SW 1271 (cell line): ENCODE results near the gene LRRC71.
A peak's percentile ranks its signal among the peaks of the same experiment; 100 is the strongest.

ENCODE experiments used
- DNase-seq, 2 experiments: peaks; one replicate each; lab custom pipeline; 2025; lab: John Stamatoyannopoulos, UW

LRRC71 gene

GRCh38 chr1:156892190-156893047 is 28.0 kb upstream of the LRRC71 start:
- peak; percentile 9 to 62 for DNase-seq

- no peak for DNase-seq
These were observed 27.1 kb upstream of the LRRC71 start, which contains the start of gene PEAR1 for GRCh38 chr1:156893048-156893953. PEAR1 (plus strand) TSS chr1:156893718; CDS start chr1:156903927, 10,209 bp downstream.

GRCh38 chr1:156894001-156894400 is 26.4 kb upstream of the LRRC71 start:
- no peak for DNase-seq

DNA sequence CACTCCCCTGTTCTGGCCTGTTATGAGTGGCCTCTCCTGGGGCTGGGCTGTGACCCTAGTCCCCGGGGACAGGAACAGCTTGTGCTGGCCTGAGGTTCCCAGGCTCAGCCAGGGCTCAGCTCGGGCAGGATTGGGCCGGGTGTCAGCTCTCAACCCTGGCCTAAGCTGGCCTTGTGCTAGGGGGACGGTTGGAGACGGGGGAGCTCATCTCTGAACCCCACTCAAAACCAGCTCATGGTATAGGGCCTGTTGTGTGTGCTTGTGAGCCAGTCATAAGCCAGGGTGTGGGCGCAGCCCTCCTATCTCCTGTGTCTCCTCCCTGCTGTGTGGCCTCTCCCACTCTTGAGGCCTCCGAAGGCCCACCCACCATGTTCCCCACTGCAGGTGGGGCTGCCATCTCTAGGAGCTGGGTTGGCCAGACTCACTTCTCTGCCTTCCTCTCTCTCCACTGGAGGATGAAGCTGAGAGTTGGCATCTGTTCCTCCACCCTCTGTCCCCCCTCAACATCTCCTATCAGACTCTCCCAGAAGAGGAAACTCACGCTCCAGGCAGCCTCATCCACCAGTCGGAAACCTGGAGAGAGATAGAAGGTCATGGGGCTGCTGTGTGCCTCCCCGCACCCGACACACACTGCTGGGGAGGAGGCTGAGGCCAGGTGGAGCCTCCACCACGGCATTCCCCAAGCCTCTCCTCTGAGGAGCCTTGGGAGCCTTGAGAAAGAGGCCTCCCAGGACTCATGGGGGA is 25.5 kb upstream of the LRRC71 start:
- DNase-seq, result no peak

- DNase-seq, result no peak
These were observed 25.0 kb upstream of the LRRC71 start for GRCh38 chr1:156895455-156895812.

- DNase-seq, result no peak
These were observed 24.5 kb upstream of the LRRC71 start for GRCh38 chr1:156895927-156896326.

- peak; percentile 23 to 79 for DNase-seq
These were observed 23.9 kb upstream of the LRRC71 start for GRCh38 chr1:156896490-156897033.

GRCh38 chr1:156897078-156897825 is 23.2 kb upstream of the LRRC71 start:
- DNase-seq, result peak in 1 of 2 experiments; percentile 33

- no peak for DNase-seq
These were observed 22.3 kb upstream of the LRRC71 start for GRCh38 chr1:156898161-156898566.

- no peak for DNase-seq
These were observed 21.3 kb upstream of the LRRC71 start for GRCh38 chr1:156898971-156899664.

- DNase-seq, result no peak
These were observed 20.3 kb upstream of the LRRC71 start for GRCh38 chr1:156899956-156900718.

GRCh38 chr1:156900896-156901589 is 19.4 kb upstream of the LRRC71 start:
- DNase-seq, result no peak

GRCh38 chr1:156901590-156901900 is 18.9 kb upstream of the LRRC71 start:
- no peak for DNase-seq

GRCh38 chr1:156901966-156902915 is 18.2 kb upstream of the LRRC71 start:
- no peak for DNase-seq

GRCh38 chr1:156903328-156904091 is 16.9 kb upstream of the LRRC71 start:
- DNase-seq, result no peak

DNA sequence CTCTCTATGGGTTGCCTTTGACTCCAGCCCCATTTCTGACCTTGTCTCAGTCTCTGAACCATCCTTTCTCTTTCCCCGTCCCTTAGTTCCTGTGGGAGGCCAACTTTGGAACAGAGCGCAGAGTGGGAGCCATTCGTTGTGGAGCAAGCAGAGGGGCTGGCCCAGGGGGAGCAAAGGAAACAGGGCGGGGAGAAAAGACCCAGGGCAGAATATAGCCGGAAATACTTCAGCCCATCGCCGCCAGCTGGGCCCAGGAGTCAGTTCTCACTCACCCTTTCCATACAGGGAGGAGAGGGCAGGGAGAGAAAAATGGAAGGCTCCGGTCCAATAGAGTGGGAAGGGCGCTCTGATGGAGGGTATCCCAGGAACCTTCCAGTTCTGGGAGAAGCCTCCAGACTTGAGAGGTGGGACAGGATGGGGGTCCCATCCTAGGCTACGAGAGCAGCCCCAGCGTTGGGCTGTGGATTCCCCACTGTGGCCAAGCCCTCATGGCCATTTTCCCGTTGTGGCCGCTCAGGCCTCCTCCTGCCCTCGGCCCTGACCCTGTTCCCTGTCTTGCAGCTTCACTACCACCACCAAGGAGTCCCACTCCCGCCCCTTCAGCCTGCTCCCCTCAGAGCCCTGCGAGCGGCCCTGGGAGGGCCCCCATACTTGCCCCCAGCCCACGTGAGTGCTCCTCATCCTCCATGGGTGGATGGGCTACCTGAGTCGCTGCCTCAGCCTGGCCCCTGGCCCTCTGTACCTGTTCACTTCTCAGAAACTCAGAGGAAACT is 16.1 kb upstream of the LRRC71 start:
- no peak for DNase-seq

DNA sequence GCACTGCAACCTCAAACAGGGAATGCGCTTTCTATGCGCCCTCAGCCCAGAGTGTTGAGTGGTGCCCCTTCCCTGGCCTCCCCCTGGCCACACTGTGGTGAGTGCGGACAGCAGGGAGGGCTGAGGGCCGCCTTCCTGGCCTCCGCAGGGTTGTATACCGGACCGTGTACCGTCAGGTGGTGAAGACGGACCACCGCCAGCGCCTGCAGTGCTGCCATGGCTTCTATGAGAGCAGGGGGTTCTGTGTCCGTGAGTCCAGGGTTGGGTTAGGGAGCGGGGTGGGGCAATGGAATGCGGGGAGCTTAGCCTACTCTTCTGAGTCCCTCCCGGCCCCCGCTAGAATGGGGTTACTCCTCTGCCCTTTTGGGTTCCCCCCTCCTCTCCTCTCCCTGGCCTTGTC is 15.3 kb upstream of the LRRC71 start:
- DNase-seq, result no peak
